Regular cardiac myocyte (primary cell): ENCODE measurements around the gene RAB37. TPM values are rescaled to one million over a fixed set of nuclear protein-coding genes. Genes with fewer than 3 reads are reported as not detected.

Source experiments
- total RNA-seq: library from RNA; depleted of rRNA; stranded (reverse); fragments of >200 nt; gene quantifications from 2 replicates; pipeline ENCODE4 v1.2.3, GENCODE V29; 2014

Gene RAB37, protein sequence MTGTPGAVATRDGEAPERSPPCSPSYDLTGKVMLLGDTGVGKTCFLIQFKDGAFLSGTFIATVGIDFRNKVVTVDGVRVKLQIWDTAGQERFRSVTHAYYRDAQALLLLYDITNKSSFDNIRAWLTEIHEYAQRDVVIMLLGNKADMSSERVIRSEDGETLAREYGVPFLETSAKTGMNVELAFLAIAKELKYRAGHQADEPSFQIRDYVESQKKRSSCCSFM
- under 0.01 and 0.19 TPM in 2 replicates for total RNA-seq

DNA sequence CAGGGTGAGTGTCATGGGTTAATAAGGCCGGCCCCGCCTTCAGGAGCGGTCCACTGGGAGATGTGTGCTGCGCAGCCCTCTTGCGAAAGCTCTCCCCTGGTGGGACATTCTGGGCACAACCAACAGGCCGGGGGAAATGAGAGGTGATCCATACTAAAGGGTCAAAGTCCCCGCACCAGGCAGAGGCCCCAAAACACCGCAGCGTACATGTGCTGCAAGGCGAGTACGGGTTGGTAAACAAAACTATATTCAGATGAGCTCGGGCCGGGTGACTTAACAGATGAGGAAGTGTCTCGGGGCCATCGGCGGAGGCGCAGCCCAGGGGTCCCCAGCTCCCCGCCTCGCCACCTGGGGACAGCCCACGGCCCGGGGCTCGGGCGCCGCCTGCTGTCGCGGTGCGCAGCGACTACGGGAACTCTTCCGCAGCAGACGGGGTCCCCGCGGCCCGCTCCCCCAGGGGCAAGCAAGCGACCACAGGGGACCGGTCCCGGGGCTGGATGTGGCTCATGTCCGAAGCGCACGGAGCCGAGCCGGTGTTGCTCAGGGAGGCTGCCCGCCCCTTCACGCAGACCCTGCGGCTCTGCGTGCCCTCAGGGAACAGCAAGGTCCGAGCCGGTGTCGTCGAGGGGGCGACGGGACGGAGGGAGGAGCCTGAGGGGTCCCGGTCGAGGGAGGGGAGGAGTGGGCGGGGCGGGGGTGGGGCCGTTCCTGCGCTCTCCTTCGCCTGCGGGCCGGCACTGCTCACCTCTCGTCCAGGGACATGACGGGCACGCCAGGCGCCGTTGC is at the start of gene RAB37:
TSS of gene RAB37 (plus strand) at position 744 of the 786 bp plus-strand sequence. CDS start at position 761, 17 bp downstream.

DNA sequence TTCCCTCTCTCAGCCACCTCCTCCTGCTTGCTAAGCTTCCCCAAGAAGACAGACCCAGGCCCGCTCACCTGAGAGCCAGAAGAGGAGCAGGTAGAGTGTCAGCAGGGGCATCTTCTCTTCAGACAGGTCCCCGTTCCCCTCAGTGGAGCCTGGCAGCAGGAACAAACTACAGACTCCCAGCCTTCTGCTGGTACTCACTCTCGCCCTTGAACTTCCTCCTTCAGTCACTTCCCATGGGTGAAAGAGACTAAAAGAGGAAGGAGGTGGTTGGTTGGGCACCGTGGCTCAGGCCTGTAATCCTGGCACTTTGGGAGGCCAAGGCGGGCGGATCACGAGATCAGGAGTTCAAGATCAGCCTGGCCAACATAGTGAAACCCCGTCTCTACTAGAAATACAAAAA is 24.3 kb upstream of the RAB37 start, which contains the start of gene CD300LF:
TSS of gene CD300LF (minus strand) at position 168 of the 400 bp plus-strand sequence. CDS start at position 111, 57 bp downstream.

DNA sequence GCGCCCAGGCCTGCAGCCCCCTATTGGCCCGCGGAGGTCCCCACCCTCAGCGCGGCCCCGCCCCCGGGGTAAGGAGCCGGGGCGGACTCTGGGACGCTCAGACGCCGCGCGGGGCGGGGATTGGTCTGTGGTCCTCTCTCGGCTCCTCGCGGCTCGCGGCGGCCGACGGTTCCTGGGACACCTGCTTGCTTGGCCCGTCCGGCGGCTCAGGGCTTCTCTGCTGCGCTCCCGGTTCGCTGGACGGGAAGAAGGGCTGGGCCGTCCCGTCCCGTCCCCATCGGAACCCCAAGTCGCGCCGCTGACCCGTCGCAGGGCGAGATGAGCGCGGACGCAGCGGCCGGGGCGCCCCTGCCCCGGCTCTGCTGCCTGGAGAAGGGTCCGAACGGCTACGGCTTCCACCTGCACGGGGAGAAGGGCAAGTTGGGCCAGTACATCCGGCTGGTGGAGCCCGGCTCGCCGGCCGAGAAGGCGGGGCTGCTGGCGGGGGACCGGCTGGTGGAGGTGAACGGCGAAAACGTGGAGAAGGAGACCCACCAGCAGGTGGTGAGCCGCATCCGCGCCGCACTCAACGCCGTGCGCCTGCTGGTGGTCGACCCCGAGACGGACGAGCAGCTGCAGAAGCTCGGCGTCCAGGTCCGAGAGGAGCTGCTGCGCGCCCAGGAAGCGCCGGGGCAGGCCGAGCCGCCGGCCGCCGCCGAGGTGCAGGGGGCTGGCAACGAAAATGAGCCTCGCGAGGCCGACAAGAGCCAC is 11.6 kb downstream of the RAB37 start, which contains the start of gene NHERF1:
TSS of gene NHERF1 (plus strand) at position 100 of the 750 bp plus-strand sequence. CDS start at position 319, 219 bp downstream.

GRCh38 chr17:74776044-74776962 is 39.2 kb downstream of the RAB37 start, which contains the start of gene NAT9:
NAT9 (minus strand) TSS chr17:74776345; CDS start chr17:74775698, 647 bp downstream.

Other genes with a start within 250 kb of the RAB37 start
- not detected in 2 replicates for gene CD300LB, start 205.8 kb upstream of the RAB37 start, total RNA-seq
- 0.19 TPM in 1 of 2 replicates, not detected in the other for gene CD300C, start 191.1 kb upstream of the RAB37 start, total RNA-seq
- gene CD300H, start 169.7 kb upstream of the RAB37 start, total RNA-seq: not detected in 2 replicates
- not detected in 2 replicates for gene CD300LD, start 145.0 kb upstream of the RAB37 start, total RNA-seq
- gene CD300E, start 113.5 kb upstream of the RAB37 start, total RNA-seq: not detected in 2 replicates
- not detected in 2 replicates for gene CD300LF, start 24.3 kb upstream of the RAB37 start, total RNA-seq
- 3.4 and 10.7 TPM in 2 replicates for gene NHERF1, start 11.4 kb downstream of the RAB37 start, total RNA-seq
- 28.0 and 35.5 TPM in 2 replicates for gene NAT9, start 39.1 kb downstream of the RAB37 start, total RNA-seq
- gene GRIN2C, start 122.6 kb downstream of the RAB37 start, total RNA-seq: 0.19 and 0.28 TPM in 2 replicates
- 31.4 and 47.6 TPM in 2 replicates for gene FDXR, start 135.7 kb downstream of the RAB37 start, total RNA-seq
- gene FADS6, start 156.4 kb downstream of the RAB37 start, total RNA-seq: not detected in 2 replicates
- under 0.01 TPM in 1 of 2 replicates, not detected in the other for gene USH1G, start 186.0 kb downstream of the RAB37 start, total RNA-seq
- not detected in 2 replicates for gene OTOP2, start 187.0 kb downstream of the RAB37 start, total RNA-seq
- not detected in 2 replicates for gene OTOP3, start 198.6 kb downstream of the RAB37 start, total RNA-seq
- gene HID1, start 235.5 kb downstream of the RAB37 start, total RNA-seq: 1.4 and 5.8 TPM in 2 replicates